Measurements from ENCODE around the gene RGCC.

DNA sequence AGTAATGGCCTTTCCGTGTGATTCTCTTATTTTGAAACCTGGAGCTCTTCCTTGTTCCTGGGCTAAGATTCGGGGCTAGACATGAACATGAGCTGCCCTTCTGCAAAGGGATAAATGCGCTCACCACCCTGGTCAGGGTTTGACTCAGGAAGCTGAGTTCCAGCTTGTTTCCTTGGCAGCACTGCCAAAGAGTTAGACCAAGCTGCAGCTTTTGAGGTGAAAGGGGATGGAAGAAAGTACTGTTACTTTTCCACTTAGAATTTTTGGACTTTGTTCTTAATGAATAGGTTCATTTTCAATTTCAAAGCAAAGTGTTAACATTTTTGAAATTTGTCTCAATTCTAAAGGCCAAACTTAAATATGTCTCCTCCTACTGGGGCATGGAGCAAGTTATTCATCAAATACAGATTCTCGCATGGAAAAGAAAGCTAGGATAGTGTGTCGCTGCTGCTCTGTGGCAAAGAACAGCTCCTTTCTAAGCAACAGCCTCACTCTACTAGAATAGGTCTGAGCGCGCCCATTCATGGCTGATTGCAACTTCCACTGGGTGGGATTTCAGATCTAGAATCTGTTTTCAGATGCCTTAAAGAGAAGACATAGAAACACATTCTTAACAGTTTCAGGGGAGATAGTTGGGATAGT is 2.2 kb downstream of the RGCC start:
- TF ChIP-seq RCOR1 (IDR thresholded peaks at IDR 0.05; ENCODE audit: insufficient replicate concordance, low read length): no peak
- no peak for TF ChIP-seq CEBPB (IDR thresholded peaks at IDR 0.05; ENCODE audit: low read depth, low read length)
- TF ChIP-seq, protein P1, sequence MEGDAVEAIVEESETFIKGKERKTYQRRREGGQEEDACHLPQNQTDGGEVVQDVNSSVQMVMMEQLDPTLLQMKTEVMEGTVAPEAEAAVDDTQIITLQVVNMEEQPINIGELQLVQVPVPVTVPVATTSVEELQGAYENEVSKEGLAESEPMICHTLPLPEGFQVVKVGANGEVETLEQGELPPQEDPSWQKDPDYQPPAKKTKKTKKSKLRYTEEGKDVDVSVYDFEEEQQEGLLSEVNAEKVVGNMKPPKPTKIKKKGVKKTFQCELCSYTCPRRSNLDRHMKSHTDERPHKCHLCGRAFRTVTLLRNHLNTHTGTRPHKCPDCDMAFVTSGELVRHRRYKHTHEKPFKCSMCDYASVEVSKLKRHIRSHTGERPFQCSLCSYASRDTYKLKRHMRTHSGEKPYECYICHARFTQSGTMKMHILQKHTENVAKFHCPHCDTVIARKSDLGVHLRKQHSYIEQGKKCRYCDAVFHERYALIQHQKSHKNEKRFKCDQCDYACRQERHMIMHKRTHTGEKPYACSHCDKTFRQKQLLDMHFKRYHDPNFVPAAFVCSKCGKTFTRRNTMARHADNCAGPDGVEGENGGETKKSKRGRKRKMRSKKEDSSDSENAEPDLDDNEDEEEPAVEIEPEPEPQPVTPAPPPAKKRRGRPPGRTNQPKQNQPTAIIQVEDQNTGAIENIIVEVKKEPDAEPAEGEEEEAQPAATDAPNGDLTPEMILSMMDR (conservative IDR thresholded peaks at IDR 0.05; ENCODE audit: low read depth, low read length): no peak
- TF ChIP-seq BHLHE40 (IDR thresholded peaks at IDR 0.05; ENCODE audit: low read depth, low read length): no peak
- TF ChIP-seq RAD21 (IDR thresholded peaks at IDR 0.05; ENCODE audit: low read length): no peak
- no peak for TF ChIP-seq POLR2A (IDR thresholded peaks at IDR 0.05; ENCODE audit: low read depth, low read length)
- TF ChIP-seq FOS (IDR thresholded peaks at IDR 0.05; ENCODE audit: low read depth, low read length): no peak
